Dermis blood vessel endothelial cell (primary cell): ENCODE data around the gene LKAAEAR1. TPM values are rescaled to one million over a fixed set of nuclear protein-coding genes. Genes with fewer than 3 reads are reported as not detected.
"Not testable (repeated sequence)": the region's sequence is repeated elsewhere in the genome, so short reads cannot be mapped to it uniquely, and the experiment has no call there.

Experiments used
- DNase-seq: peaks from one replicate; pipeline ENCODE4 v3.0.0; 2010
- total RNA-seq: library from RNA; depleted of rRNA; stranded (reverse); fragments of >200 nt; gene quantifications from 2 replicates; pipeline ENCODE4 v1.2.3, GENCODE V29; 2014

The LKAAEAR1 gene, protein sequence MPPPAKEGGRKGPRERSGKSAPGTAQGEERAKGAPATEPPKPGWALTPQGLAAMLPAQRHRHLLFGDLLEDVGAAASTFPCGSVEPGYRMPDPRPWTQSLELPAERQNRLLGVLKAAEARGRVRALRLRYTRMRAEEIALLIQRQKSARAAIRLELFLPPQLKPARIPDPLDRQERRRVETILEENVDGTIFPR
- total RNA-seq = not detected in 2 replicates

DNA sequence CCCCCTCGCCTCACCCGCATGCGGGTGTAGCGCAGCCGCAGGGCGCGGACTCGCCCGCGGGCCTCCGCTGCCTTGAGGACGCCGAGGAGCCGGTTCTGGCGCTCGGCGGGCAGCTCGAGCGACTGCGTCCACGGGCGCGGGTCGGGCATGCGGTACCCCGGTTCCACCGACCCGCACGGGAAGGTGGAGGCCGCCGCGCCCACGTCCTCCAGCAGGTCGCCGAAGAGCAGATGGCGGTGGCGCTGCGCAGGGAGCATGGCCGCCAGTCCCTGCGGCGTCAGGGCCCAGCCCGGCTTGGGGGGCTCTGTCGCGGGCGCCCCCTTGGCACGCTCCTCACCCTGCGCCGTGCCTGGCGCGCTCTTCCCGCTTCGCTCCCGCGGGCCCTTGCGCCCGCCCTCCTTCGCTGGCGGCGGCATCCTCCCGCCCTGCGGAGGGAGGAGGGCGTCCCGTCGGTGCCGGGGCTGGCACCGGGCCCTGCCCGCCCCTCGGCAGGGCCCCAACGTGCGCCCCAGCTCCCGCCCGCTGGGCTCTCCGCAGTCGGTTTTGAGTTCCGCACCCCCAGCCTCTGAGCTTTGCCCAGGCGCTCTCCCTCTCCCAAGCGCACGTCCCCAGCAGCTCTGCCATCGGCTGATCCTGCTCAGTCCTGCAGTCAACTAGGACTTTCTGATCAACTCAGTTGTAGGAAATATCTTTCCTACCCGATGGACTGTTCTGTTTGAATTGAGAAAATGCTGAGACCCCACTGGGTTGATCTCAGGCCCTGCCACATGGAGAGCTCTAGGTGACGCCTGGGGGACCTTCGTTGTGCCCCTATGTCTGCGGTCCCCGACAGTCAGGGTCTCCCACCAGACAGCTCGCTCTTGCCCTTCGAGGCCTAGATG, at the start of gene LKAAEAR1:
Gene LKAAEAR1 (minus strand): TSS at position 595 of the 881 bp plus-strand sequence. CDS start 179 bp downstream, at position 416.
- DNase-seq = no peak

DNA sequence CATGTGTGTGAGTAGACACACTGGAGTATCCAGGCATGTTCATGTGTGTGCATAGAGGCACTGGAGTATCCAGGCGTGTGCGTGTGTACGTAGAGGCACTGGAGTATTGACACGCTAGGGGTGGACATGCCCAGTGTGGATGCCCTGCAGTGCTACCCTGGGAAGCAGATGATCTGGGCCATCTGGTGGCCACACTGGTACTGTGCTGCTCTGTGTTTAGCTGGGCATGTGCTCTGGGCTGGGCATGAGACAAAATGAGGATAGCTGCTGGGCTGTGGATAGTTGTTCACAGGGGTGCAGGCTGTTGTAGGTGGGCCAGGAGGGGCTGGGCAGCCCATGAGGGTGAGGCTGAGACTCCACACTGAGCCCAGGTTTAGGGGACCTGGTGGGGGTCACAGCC, 47.2 kb upstream of the LKAAEAR1 start:
- DNase-seq = peak; percentile 36

DNA sequence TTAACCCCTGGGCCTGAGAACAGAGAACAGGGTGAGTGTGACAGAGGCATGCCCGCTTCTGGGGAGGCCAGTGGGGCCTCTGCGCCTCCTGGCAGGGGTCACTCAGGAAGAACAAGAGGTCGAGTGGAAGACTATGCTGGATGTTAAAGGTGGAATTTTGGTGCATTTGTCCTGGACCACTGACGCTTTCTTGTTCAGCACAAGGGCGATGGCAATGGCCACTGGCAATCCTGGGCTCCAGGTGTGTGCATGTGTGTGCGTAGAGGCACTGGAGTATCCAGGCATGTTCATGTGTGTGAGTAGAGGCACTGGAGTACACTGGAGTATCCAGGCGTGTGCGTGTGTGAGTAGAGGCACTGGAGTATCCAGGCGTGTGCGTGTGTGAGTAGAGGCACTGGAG, 46.7 kb upstream of the LKAAEAR1 start:
- DNase-seq = no peak

DNA sequence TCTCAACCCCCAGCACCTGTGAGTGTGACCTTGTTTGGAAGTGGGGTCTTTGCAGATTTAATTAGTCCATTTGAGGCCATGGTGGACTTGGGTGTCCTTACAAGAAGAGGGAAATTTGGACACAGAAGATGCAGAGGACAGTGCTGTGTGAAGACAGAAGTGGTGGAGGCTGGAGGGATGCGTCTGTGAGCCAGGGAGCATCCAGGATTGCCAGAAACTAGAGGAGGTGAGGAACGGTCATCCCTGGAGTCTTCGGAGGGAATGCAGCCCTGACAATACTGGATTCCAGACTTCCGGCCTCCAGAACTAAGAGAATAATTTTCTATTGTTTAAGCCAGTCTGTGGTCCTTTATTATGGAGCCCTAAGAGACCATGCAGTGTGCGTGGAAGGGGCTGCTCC, 46.1 kb upstream of the LKAAEAR1 start:
- DNase-seq = peak; percentile 17

DNA sequence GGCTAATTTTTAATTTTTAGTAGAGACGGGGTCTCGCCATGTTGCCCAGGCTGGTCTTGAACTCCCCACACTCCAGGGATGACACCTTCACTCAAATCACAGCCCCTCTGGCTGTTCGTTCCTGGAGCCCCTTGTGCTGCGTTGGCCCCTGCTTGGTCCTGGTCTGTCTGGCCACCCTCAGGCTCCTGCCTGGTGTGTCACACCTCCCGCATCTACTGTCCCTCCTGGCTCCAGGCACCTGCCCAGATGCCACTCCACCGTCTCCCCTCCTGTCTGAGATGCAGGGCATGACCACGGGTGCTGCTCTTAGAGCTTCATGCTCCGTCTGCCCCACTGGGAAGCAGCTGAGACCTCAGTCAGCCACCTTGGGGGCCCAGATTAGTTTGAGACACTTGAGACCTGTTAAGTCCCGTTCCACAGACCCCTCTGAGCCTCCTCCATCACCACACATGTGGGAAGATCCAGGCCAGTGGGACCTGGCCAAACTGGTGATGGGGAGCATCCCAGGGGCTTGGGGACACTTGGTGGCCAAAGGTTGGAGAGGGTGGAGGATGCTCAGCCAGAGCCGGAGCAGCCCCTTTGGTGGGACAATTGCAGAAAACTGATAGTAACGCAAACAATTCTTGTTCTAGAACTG, 45.1 kb upstream of the LKAAEAR1 start:
- no peak for DNase-seq

DNA sequence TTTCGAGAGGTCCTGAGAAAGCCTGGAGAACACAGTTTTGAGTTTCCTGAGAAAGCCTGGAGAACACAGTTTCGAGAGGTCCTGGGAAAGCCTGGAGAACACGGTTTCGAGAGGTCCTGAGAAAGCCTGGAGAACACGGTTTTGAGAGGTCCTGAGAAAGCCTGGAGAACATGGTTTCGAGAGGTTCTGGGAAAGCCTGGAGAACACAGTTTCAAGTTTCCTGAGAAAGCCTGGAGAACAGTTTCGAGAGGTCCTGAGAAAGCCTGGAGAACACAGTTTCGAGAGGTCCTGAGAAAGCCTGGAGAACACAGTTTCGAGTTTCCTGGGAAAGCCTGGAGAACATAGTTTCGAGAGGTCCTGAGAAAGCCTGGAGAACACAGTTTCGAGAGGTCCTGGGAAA, 39.3 kb upstream of the LKAAEAR1 start:
- DNase-seq = not testable (repeated sequence)

DNA sequence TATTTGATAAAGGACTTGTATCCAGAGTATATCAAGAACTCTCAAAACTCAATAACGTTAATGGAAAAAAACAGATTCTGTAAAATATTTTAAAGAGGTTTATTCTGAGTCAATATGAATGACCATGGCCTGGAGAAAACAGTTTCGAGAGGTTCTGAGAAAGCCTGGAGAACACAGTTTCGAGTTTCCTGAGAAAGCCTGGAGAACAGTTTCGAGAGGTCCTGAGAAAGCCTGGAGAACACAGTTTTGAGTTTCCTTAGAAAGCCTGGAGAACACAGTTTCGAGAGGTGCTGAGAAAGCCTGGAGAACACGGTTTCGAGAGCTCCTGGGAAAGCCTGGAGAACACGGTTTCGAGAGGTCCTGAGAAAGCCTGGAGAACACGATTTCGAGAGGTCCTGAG, 38.7 kb upstream of the LKAAEAR1 start:
- not testable (repeated sequence) for DNase-seq

DNA sequence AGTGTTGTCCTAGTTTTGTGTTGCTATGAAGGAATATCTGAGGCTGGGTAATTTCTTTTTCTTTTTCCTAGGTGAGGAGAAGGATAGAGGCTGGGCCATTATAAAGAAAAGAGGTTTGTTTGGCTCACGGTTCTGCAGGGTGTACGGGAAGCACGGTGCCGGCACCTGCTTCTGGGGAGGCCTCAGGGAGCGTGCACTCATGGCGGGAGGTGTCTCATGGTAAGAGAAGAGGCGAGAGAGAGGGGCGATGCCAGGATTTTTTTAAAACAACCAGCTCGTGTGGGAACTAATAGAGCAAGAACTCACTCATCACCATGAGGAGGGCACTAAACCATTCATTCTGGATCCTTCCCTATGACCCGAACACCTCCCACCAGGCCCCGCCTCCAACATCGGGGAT, 37.4 kb upstream of the LKAAEAR1 start:
- no peak for DNase-seq

DNA sequence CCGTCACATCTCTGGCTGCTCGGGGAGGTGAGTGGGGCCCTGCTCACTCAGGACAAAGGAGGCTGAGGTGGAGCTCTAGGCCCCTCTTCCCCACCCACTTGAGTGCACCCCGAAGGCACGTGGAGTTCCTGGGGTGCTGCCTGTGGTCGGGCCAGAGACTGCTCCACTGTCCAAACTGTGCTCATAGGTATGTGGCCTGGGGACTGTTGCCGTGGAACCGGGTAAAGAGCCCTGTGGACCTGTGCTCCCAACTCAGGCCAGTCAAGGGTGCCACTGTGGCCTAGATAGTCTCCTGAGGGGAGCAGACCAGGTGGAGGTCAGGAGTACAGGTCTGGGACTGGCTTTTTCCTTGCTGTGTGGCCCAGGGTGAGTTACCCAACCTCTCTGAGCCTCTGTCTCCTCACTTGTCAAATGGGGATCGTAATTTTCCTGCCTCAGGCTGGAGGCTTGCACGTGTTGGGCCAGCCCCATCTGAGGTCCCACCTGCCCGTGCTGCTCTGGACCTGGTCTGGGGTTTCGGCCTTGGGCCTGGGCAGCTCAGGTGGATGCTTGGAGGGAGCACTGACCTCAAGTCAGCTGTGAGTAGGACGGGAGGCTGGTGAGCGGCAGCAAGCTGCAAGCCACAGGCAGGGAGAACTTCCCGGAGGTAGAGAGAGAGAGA, 35.6 kb upstream of the LKAAEAR1 start:
- DNase-seq = no peak

DNA sequence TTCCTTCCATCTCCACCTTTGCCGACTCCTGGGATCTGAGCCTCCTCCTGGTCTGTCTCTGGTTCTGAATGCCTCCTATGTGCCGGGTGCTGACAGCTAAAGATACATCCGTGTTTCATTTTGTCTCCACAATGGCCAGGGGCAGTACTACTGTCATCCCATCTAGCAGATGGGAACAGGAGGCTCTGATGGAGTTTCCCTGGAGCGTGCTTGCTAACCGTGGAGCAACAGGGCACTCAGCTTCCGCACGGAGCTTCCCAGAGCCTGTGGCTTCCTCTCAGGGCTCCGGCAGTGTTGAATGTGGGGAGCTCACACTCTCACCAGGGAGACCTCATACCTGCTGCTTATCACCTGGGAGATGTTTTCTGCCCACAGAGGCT, 35.1 kb upstream of the LKAAEAR1 start:
- no peak for DNase-seq

DNA sequence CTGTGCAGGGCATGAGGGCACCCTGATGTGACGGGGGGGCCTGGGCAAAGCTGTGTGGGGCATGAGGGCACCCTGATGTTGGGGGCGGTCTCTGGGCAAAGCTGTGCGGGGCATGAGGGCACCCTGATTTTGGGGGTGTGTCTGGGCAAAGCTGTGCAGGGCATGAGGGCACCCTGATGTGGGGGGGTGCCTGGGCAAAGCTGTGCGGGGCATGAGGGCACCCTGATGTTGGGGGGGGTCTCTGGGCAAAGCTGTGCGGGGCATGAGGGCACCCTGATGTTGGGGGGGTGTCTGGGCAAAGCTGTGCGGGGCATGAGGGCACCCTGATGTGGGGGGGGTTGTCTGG, 33.2 kb upstream of the LKAAEAR1 start:
- DNase-seq = not testable (repeated sequence)

DNA sequence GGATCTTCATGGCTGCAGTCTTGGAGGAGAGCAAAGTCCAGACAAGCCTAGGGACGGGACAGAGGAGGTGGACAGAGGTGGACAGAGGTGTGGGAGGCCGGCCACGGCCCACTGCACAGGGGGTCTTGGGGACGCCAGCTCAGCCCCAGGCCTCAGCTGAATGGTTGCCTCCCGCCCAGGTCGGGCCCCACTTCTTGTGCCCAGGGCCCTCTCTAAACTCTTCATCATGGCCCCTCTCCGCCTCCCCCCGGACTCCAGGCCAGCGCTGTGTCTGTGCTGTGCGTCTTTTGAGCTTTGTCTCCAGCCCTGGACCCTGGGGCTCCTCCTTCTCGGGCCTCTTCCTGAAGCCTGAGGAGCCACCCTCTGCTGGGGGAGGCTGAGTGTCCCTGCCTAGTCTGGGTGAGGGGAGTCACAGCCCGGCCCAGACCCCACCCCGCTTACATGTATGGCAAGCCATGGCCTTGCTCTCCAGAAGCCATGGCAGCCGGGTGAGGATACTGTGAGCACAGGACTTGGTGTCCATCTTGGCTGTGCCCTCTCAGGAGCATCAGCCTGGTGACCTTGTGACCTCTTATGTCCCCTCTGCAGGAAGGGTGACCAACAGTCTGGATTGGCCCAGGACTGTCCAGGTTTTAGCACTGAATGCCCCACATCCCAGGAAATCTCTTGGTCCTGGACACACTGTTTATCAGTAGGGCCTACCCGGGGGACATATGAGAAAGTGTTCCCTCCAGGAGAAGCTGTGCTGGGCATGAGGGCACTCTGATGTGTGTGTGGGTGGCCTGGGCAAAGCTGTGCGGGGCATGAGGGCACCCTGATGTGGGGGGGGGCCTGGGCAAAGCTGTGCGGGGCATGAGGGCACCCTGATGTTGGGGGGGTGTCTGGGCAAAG, 32.6 kb upstream of the LKAAEAR1 start:
- no peak for DNase-seq

DNA sequence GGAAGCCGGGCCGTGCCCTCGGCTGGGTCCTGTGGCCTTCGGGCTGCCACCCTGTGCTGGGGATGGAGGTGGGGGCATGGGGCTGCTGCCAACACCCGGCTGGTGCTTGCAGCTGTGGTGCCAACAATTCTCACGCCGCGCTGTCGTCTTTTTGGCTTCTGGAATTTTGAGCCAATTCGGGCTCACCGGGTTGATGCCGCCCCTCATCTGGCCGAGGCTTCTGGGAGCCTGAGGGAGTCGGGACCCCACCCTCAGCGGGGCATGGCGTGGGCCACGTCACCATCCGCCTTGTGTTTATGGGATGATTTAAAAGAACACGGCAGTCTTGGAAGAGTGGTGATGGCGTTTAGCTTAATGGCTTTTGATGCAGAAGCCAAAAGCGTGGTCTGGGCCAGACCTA, 31.8 kb upstream of the LKAAEAR1 start:
- no peak for DNase-seq

DNA sequence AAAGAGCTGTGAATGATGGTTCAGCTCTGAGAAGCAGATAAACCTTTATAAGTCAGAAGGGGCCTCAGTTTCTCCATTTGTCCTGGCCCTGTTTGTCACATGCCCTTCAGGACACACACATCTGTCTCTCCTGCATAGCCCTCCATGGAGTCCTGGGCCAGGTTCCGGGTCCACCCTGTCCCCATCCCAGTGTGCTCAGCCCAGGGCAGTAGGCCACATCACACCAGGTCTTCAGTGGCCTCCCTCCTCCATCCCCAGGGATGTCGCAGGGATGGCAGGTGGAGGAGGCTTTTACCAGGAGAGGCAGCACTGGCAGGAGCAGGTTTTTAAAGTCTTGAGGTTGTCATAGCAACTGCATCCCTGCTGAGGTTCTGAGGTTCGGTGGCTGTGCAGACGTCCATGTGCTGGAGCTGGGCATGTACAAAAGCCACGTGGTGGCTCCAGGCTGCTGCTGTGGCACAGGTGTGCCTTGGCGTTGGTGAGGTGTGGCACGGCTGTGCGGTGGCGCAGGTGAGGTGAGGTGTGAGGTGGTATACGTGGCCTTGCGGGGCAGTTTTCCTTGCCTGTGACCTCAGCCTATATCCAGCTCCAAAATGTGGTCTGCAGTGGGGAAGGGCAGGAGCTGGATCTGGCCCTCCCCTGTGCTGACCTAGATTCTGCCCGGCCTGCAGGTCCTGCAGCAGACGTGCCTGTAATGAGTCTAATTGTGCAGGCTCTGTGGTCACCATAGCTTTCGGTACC, 31.1 kb upstream of the LKAAEAR1 start:
- DNase-seq = no peak

DNA sequence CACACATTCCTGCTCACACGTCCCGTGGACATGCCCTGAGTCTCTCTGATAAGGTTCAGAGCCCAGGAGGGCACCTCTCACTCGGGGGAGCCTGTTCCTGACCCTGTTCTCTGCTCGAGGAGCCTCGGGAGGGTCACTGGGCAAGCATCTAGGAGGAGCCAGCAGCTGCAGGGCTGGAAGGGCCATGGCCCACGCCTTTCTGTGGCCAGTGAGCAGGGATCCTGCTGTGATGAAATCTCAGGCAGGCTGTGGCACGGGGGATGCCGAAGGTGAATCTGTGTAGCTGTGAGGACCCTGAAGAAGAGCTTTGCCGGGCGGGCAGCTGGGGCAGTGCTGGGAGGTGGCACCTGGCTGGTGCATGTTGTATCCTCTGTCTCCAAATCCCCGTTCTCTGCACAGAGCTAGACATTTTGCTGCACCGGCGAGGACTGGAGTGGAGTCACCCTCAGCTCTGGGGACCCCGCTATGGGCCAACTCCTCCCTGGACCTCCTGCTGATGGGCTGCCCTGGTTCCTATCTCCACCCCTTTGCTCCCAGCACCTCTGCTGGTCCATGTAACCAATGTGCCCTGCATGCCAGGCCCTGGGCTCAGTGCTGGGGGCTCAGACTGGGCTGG, 30.3 kb upstream of the LKAAEAR1 start:
- no peak for DNase-seq

DNA sequence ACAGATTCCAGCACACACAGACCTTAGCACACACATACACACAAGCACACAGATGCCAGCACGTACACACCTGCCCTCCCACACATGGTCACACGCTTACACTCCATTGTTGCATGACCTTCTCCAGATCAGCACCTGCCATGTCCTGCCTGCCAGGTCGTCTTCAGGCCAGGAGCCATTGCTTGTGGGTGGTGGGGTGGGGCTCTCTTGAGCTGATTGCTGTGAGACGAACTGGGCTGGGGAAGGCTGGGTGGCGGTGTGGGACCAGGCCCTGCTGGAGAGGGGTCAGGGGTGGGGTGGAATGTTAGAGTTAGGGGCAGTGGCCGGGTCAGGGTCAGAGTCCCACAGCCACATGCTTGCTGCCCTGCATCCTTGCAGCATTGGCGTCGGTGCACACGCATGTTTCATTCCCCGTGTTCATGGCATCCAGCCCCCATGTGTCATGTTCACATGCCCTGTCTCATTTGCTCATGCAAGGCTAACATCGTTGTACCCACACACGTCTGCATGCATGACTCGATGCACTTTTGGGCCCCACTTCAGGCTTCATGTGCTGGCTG, 29.7 kb upstream of the LKAAEAR1 start:
- DNase-seq = no peak

DNA sequence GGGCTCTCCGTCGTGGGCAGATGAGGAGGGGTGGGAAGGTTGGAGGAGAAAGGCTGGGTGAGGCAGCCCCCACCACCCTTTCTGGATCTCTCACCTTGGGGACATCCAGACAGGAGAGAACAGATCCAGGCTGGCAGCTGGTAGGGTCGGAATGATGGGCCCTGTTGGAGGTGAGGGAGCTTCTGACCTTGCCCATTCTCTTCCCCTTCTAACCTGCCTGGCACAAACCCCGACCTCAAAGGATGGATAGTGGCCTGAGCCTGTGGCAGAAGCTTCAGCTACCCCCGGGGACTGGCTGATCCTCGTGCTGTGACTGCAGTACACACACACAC, 29.2 kb upstream of the LKAAEAR1 start:
- no peak for DNase-seq

DNA sequence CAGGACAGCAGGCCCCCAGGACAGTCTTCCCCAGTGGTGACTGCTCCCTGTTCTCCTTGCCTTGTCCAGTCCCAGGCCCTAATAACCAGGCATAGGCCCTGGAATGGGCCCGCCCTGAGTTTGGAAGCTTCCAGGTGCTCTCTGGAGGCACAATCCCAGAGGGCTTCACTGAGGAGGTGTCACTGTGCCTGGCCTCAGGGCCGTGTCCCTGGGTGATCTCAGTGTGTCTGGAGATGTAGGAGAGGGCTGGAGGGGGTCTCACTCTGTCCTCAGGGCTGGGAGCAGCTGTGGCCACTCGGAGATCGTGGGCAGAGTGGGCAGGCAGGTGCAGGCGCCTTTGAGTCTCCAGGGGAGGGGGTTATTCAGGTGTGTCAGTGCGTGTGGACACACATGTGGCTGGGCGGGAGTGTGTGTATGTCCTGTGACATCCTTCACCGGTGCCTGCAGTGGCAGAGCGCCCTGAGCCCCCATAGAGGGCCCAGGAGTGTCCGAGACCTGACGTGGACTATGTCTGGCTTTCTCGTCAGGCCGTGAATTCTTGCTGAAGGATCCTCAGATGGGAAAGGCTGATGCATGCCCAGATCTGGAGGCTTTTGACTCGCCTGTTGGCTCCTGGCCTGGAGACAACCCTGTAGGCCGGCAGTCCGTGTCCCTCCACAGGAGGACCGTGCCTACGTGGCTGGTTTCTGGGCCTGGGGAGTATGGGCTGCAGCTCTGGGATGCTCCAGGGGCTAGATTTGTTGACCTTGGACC, 28.7 kb upstream of the LKAAEAR1 start:
- DNase-seq = no peak

DNA sequence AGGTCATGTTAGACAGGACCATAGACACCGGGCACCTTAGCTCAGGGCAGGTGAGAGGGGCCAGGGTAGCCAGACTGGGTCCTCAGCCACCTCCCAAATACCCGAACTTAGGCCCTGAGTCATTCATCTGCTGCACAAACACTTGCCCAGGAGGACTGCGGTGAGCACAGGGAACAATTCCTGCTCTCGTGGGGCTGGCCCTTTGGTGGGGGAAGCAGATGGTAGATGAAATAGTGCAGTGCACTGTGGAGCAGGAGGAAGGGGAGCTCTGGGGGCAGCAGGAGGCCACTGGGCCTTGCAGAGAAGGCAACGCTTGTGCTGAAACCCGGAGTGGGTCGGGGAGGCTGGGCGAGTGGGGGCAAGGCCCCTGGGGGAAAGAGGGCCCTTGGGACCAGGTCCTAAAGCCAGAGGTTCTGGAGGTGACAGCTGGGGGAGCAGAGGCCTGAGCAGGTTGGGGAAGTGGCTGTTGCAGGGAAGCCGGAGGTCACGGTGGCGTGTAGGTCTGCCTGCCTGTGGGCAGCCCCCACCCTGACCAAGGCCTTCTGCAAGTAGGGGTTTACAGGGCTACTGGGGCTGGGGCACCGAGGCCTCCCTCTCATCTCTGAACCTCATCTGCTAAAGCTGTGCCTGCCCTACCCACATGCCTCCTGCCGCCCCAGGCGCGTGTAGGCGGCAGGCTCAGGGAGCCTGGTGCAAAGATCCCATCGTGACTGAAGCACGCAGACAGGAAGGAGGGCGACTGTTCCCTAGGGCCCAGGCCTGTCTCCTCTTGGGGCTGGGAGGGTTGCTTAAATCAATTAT, 27.8 kb upstream of the LKAAEAR1 start:
- DNase-seq = no peak
